HEK293T (cell line): ENCODE data around the gene PLK5.

Source experiments
- CTCF ChIA-PET: fragments of 350-600 bp; formaldehyde crosslinking; extraction: SDS; loops from one replicate; lab custom pipeline; 2021; ENCODE audit warnings: antibody characterized with exemption, inconsistent platforms; lab: Yijun Ruan, JAX
- POLR2A ChIA-PET: fragments of 350-600 bp; formaldehyde crosslinking; extraction: SDS; loops from one replicate; lab custom pipeline; 2020; ENCODE audit warnings: antibody characterized with exemption, inconsistent platforms; lab: Yijun Ruan, JAX
- DNase-seq: peaks from one replicate; pipeline ENCODE4 v3.0.0; 2012; ENCODE audit warnings: mixed read lengths; ENCODE audit errors: extremely low spot score
- ARNT ChIP-seq: fragments of 450-650 bp; IDR thresholded peaks from 2 replicates; pipeline ENCODE4 v1.6.1; 2017; ENCODE audit warnings: mild to moderate bottlenecking
- BHLHE40 ChIP-seq: fragments of 450-650 bp; IDR thresholded peaks from 2 replicates; pipeline ENCODE4 v1.6.1; 2016; ENCODE audit warnings: mild to moderate bottlenecking, moderate library complexity, borderline replicate concordance
- CTBP1 ChIP-seq: fragments of 450-650 bp; IDR thresholded peaks from 2 replicates; pipeline ENCODE4 v1.6.1; 2016; ENCODE audit warnings: borderline replicate concordance
- ELF4 ChIP-seq: fragments of 450-650 bp; IDR thresholded peaks from 2 replicates; pipeline ENCODE4 v1.6.1; 2017; ENCODE audit warnings: antibody characterized with exemption
- FOXA1 ChIP-seq: fragments of 450-650 bp; IDR thresholded peaks from 2 replicates; pipeline ENCODE4 v1.6.1; 2016; ENCODE audit warnings: mild to moderate bottlenecking
- FOXK2 ChIP-seq: fragments of 450-650 bp; IDR thresholded peaks from 2 replicates; pipeline ENCODE4 v1.6.1; 2016; ENCODE audit warnings: mild to moderate bottlenecking
- FOXM1 ChIP-seq: fragments of 450-650 bp; IDR thresholded peaks from 2 replicates; pipeline ENCODE4 v1.6.1; 2017; ENCODE audit warnings: mild to moderate bottlenecking, borderline replicate concordance
- HDGF ChIP-seq: fragments of 450-650 bp; IDR thresholded peaks from 2 replicates; pipeline ENCODE4 v1.6.1; 2017; ENCODE audit warnings: antibody characterized with exemption, borderline replicate concordance
- L3MBTL2 ChIP-seq: fragments of 450-650 bp; conservative IDR thresholded peaks from 2 replicates; pipeline ENCODE4 v1.6.1; 2016; ENCODE audit warnings: mild to moderate bottlenecking
- LEF1 ChIP-seq: fragments of 450-650 bp; IDR thresholded peaks from 2 replicates; pipeline ENCODE4 v1.6.1; 2017; ENCODE audit warnings: mild to moderate bottlenecking, borderline replicate concordance
- NFRKB ChIP-seq: fragments of 450-650 bp; IDR thresholded peaks from 2 replicates; pipeline ENCODE4 v1.6.1; 2016; ENCODE audit warnings: mild to moderate bottlenecking, moderate library complexity
- SP1 ChIP-seq: fragments of 450-650 bp; IDR thresholded peaks from 2 replicates; pipeline ENCODE4 v1.6.1; 2017
- SUZ12 ChIP-seq: fragments of 450-650 bp; IDR thresholded peaks from 2 replicates; pipeline ENCODE4 v1.6.1; 2016; ENCODE audit warnings: mild to moderate bottlenecking
- TARDBP ChIP-seq: fragments of 450-650 bp; IDR thresholded peaks from 2 replicates; pipeline ENCODE4 v1.6.1; 2016
- ZNF384 ChIP-seq: fragments of 450-650 bp; IDR thresholded peaks from 2 replicates; pipeline ENCODE4 v1.6.1; 2016
- TF ChIP-seq, protein P1 (sequence below): fragments of 450-650 bp; IDR thresholded peaks from 2 replicates; pipeline ENCODE4 v1.6.1; 2016

The PLK5 gene

GRCh38 chr19:1576242-1577089, 52.6 kb downstream of the PLK5 start:
- ChIA-PET POLR2A (interaction anchor here (0.9 to 5.0 kb wide), 2 partner anchors 11 to 14 kb away, joined by 3 to 19 read pairs; no protein-coding TSS in a partner anchor), CTCF (no interaction called here)
- no peak for TF ChIP-seq ELF4
- DNase-seq = no peak

GRCh38 chr19:1577090-1577928, 53.4 kb downstream of the PLK5 start:
- CTCF ChIA-PET = interaction anchor here (0.6 to 1.2 kb wide), 2 partner anchors 10 to 261 kb away, joined by 3 to 4 read pairs; no protein-coding TSS in a partner anchor
- POLR2A ChIA-PET = interaction anchor here (1.0 to 5.0 kb wide), 3 partner anchors 10 to 16 kb away, joined by 6 to 19 read pairs (median 11); partner anchors contain the start of gene MBD3
- TF ChIP-seq ZNF384 (no peak), HDGF (no peak), BHLHE40 (no peak), NFRKB (no peak), LEF1 (no peak)
- no peak for DNase-seq

- no peak for TF ChIP-seq CTBP1
- no peak for TF ChIP-seq HDGF
- no peak for TF ChIP-seq LEF1
- no peak for TF ChIP-seq NFRKB
- ChIA-PET POLR2A (interaction anchor here (1.0 to 5.0 kb wide), 3 partner anchors 9 to 15 kb away, joined by 6 to 19 read pairs (median 11); partner anchors contain the start of gene MBD3), CTCF (interaction anchor here (1.2 kb wide), 1 partner anchor 9 kb away, joined by 3 read pairs; no protein-coding TSS in a partner anchor)
- DNase-seq = no peak
Observed at GRCh38 chr19:1577929-1578618, 54.2 kb downstream of the PLK5 start.

DNA sequence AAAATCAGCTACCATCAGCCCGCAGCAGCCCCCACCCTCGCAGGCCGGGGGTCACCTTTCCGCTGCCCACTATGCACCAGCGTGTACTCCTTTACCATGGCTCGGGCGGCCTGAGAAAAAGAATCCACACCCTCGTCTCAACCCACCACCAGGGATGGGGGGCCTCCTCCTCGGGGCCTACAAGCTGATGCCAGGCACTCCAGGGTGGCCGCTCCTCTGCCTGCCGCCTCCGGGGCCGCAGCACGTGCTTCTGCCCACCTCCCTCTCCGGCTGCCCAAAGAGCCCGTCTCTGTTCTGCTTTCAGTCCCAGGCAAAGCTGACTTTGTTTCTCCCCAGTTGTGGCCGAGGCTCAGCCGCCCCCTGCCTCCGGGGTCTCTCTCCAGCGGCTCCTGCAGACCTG, 55.3 kb downstream of the PLK5 start:
- ChIA-PET POLR2A (interaction anchor here (0.7 to 5.0 kb wide), 3 partner anchors 9 to 14 kb away, joined by 3 to 19 read pairs (median 4); no protein-coding TSS in a partner anchor), CTCF (no interaction called here)
- TF ChIP-seq FOXK2 (no peak), NFRKB (no peak), FOXM1 (no peak), TARDBP (no peak), ARNT (no peak), ZNF384 (no peak), L3MBTL2 (no peak), HDGF (no peak), SUZ12 (no peak), ELF4 (no peak), LEF1 (no peak), BHLHE40 (no peak), FOXA1 (no peak), CTBP1 (no peak), SP1 (no peak)
- TF ChIP-seq, protein P1, sequence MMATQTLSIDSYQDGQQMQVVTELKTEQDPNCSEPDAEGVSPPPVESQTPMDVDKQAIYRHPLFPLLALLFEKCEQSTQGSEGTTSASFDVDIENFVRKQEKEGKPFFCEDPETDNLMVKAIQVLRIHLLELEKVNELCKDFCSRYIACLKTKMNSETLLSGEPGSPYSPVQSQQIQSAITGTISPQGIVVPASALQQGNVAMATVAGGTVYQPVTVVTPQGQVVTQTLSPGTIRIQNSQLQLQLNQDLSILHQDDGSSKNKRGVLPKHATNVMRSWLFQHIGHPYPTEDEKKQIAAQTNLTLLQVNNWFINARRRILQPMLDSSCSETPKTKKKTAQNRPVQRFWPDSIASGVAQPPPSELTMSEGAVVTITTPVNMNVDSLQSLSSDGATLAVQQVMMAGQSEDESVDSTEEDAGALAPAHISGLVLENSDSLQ = no peak
- DNase-seq = no peak

DNA sequence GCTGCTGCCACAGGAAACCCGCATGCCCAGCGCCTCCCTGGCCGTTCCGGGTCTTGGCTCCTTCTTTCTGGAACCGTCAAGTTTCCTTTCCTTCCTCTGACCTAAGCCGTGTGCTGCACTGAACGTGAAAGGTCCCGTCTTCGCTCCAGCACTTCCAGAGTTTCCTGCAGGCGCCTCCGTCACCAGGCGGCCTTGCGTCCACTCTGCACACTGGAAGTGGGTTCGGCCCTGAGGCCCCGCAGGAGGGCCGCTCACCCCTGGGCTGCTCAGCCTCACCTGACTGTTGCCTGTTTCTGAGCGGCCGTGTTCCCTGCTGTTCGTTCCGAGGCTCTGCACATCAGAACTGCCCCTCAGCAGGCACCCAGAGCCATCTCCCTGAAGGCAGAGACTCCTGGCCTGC, 56.5 kb downstream of the PLK5 start:
- TF ChIP-seq SUZ12 (no peak), ZNF384 (no peak), ELF4 (no peak), L3MBTL2 (no peak), FOXM1 (no peak), CTBP1 (no peak), FOXK2 (no peak), ARNT (no peak)
- TF ChIP-seq, protein P1 = no peak
- ChIA-PET CTCF (no interaction called here), POLR2A (interaction anchor here (1.5 kb wide), 1 partner anchor 7 kb away, joined by 4 read pairs; no protein-coding TSS in a partner anchor)
- DNase-seq = no peak

DNA sequence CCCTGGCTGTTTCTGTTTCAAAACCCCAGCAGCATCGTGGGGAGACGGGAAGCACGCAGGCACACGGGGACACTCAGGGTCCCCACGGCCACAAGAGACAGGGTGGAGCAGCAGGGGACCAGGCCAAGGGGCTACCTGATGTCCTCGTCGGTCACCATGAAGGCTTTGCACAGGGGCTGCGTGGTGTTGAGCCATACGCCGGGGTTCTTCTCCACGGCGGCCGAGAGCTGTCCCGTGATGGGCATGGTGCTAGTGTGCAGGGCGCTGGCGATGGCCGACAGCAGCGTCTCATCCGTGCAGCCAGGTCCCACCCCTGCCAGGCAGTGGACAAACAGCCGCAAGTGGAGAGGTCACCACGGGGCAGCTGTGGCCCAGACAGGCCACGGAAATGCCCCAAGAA, 57.1 kb downstream of the PLK5 start:
- CTCF ChIA-PET = no interaction called here
- DNase-seq = no peak
- TF ChIP-seq FOXA1 = no peak
- TF ChIP-seq ELF4 = no peak
- TF ChIP-seq ZNF384 = no peak
- TF ChIP-seq L3MBTL2 = no peak
- TF ChIP-seq ARNT = no peak
- no peak for TF ChIP-seq SP1
- TF ChIP-seq FOXM1 = no peak
- no peak for TF ChIP-seq HDGF
- no peak for TF ChIP-seq FOXK2
- TF ChIP-seq LEF1 = no peak
- TF ChIP-seq NFRKB = no peak
- no peak for TF ChIP-seq TARDBP
- no peak for TF ChIP-seq CTBP1
- POLR2A ChIA-PET = interaction anchor here (0.8 kb wide), 1 partner anchor 10 kb away, joined by 4 read pairs; no protein-coding TSS in a partner anchor
